Measurements from ENCODE around the gene EPHA5.

DNA sequence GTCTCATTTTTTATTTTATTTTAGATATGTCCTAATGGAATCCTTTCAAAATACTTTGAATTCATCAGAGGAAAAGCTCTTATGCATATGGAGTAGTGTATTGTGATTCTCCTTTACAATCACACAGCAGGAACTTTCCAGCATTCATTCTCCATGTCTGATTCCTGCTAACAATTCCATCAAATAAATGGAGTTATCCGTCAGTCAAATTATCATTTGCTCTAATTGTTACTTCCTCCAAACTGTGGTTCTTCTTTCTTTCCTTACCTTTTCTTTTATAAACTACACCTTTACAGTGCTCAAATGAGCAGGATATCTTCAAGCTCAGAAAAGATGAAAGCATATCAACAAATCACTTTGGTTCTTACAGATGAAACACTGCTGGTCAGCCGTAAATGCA, 80.4 kb downstream of the EPHA5 start:
- no peak for TF ChIP-seq POLR2A (IDR thresholded peaks at IDR 0.05)
- TF ChIP-seq, protein P1, sequence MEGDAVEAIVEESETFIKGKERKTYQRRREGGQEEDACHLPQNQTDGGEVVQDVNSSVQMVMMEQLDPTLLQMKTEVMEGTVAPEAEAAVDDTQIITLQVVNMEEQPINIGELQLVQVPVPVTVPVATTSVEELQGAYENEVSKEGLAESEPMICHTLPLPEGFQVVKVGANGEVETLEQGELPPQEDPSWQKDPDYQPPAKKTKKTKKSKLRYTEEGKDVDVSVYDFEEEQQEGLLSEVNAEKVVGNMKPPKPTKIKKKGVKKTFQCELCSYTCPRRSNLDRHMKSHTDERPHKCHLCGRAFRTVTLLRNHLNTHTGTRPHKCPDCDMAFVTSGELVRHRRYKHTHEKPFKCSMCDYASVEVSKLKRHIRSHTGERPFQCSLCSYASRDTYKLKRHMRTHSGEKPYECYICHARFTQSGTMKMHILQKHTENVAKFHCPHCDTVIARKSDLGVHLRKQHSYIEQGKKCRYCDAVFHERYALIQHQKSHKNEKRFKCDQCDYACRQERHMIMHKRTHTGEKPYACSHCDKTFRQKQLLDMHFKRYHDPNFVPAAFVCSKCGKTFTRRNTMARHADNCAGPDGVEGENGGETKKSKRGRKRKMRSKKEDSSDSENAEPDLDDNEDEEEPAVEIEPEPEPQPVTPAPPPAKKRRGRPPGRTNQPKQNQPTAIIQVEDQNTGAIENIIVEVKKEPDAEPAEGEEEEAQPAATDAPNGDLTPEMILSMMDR (IDR thresholded peaks at IDR 0.05) = no peak
